ENCODE data around the gene RTF2.

DNA sequence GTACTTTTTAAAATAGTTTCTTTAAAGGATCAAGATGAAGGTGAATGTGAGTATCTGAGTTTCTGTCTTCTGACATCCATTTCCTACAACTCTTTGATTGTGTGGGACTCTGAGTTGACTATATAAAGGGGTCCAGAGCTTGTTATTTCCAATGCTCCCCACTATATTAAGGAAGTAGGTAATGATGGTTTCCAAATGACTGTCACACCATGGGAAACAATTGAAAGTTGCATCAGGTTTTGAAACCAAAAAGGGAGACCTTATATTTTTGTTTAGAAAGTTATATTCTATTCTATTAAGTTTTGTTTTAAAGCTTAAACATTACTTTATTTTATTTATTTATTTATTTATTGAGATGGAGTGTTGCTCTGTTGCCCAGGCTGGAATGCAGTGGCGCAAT lies 45.2 kb upstream of the RTF2 start:
- TF ChIP-seq, protein P1, sequence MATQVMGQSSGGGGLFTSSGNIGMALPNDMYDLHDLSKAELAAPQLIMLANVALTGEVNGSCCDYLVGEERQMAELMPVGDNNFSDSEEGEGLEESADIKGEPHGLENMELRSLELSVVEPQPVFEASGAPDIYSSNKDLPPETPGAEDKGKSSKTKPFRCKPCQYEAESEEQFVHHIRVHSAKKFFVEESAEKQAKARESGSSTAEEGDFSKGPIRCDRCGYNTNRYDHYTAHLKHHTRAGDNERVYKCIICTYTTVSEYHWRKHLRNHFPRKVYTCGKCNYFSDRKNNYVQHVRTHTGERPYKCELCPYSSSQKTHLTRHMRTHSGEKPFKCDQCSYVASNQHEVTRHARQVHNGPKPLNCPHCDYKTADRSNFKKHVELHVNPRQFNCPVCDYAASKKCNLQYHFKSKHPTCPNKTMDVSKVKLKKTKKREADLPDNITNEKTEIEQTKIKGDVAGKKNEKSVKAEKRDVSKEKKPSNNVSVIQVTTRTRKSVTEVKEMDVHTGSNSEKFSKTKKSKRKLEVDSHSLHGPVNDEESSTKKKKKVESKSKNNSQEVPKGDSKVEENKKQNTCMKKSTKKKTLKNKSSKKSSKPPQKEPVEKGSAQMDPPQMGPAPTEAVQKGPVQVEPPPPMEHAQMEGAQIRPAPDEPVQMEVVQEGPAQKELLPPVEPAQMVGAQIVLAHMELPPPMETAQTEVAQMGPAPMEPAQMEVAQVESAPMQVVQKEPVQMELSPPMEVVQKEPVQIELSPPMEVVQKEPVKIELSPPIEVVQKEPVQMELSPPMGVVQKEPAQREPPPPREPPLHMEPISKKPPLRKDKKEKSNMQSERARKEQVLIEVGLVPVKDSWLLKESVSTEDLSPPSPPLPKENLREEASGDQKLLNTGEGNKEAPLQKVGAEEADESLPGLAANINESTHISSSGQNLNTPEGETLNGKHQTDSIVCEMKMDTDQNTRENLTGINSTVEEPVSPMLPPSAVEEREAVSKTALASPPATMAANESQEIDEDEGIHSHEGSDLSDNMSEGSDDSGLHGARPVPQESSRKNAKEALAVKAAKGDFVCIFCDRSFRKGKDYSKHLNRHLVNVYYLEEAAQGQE (IDR thresholded peaks at IDR 0.05; ENCODE audit: insufficient read depth in 1 of 2, low read depth in 2 of 2, low read length in 1 of 2): no peak
- TF ChIP-seq, protein P2, sequence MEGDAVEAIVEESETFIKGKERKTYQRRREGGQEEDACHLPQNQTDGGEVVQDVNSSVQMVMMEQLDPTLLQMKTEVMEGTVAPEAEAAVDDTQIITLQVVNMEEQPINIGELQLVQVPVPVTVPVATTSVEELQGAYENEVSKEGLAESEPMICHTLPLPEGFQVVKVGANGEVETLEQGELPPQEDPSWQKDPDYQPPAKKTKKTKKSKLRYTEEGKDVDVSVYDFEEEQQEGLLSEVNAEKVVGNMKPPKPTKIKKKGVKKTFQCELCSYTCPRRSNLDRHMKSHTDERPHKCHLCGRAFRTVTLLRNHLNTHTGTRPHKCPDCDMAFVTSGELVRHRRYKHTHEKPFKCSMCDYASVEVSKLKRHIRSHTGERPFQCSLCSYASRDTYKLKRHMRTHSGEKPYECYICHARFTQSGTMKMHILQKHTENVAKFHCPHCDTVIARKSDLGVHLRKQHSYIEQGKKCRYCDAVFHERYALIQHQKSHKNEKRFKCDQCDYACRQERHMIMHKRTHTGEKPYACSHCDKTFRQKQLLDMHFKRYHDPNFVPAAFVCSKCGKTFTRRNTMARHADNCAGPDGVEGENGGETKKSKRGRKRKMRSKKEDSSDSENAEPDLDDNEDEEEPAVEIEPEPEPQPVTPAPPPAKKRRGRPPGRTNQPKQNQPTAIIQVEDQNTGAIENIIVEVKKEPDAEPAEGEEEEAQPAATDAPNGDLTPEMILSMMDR (IDR thresholded peaks at IDR 0.05): no peak
- no peak for TF ChIP-seq POLR2AphosphoS5 (IDR thresholded peaks at IDR 0.05; ENCODE audit: low read depth, low read length)
